CD4-positive, CD25-positive, alpha-beta regulatory T cell (primary cell): ENCODE data around the gene APBB2. TPM values are rescaled to one million over a fixed set of nuclear protein-coding genes. Genes with fewer than 3 reads are reported as not detected.

Source experiments
- ATAC-seq, 2 donors: fragments of 150-1000 bp; cut with Tn5 transposase; one replicate each; pipeline ENCODE4 v1.10.0; 2021; ENCODE audit warnings: low read depth in 2 of 2, moderate number of reproducible peaks in 2 of 2, moderate library complexity in 1 of 2
- DNase-seq, 3 donors: peaks; one replicate each; pipeline versions ENCODE4 v3.0.0 to v3.0.0-alpha.2; 2012 to 2022; ENCODE audit warnings: mixed read lengths in 1 of 3
- H3K27ac ChIP-seq: one replicate; pipeline ENCODE4 v1.7.0; 2013; ENCODE audit warnings: mild to moderate bottlenecking, low read length; ENCODE audit not compliant: insufficient read depth, poor library complexity, severe bottlenecking
- H3K27me3 ChIP-seq: one replicate; pipeline ENCODE4 v1.7.0; 2013; ENCODE audit warnings: low read length; ENCODE audit not compliant: control insufficient read depth, insufficient read depth
- H3K36me3 ChIP-seq: one replicate; pipeline ENCODE4 v1.7.0; 2013; ENCODE audit warnings: mild to moderate bottlenecking, low read length, moderate library complexity; ENCODE audit not compliant: control insufficient read depth, insufficient read depth
- H3K4me1 ChIP-seq: 2 replicates; pipeline ENCODE4 v1.7.0; 2013; ENCODE audit warnings: mild to moderate bottlenecking, low read length; ENCODE audit not compliant: insufficient read depth, control insufficient read depth, poor library complexity, severe bottlenecking
- H3K4me3 ChIP-seq: one replicate; pipeline ENCODE4 v1.7.0; 2013; ENCODE audit warnings: low read depth, mild to moderate bottlenecking, low read length, moderate library complexity
- H3K9me3 ChIP-seq, 2 experiments: 1 replicate in 1 of 2; 2 replicates in 1 of 2; pipeline ENCODE4 v1.7.0; 2013; ENCODE audit warnings: low read length in 2 of 2, mild to moderate bottlenecking in 1 of 2, moderate library complexity in 1 of 2; ENCODE audit not compliant: control insufficient read depth in 2 of 2
- H3K27ac Mint-ChIP-seq, 3 donors: one replicate each; pipeline ENCODE4 v1.8.0; 2020 to 2022; ENCODE audit warnings: mild to moderate bottlenecking in 3 of 3, mixed read lengths in 3 of 3, moderate library complexity in 2 of 3
- H3K27me3 Mint-ChIP-seq: one replicate; pipeline ENCODE4 v1.8.0; 2022; ENCODE audit warnings: mild to moderate bottlenecking, mixed read lengths
- H3K36me3 Mint-ChIP-seq: one replicate; pipeline ENCODE4 v1.8.0; 2020; ENCODE audit warnings: mixed read lengths
- H3K4me1 Mint-ChIP-seq, 4 donors: one replicate each; pipeline ENCODE4 v1.8.0; 2020 to 2022; ENCODE audit warnings: mixed read lengths in 4 of 4, mild to moderate bottlenecking in 1 of 4
- H3K4me3 Mint-ChIP-seq, 4 donors: one replicate each; pipeline ENCODE4 v1.8.0; 2020 to 2022; ENCODE audit warnings: mild to moderate bottlenecking in 4 of 4, mixed read lengths in 4 of 4, moderate library complexity in 3 of 4
- H3K9me3 Mint-ChIP-seq, 7 donors: one replicate each; pipeline ENCODE4 v1.8.0; 2020 to 2022; ENCODE audit warnings: mixed read lengths in 7 of 7, mild to moderate bottlenecking in 3 of 7, moderate library complexity in 2 of 7
- polyA plus RNA-seq, 4 donors: library from polyadenylated mRNA; unstranded; fragments of 300-500 nt; fragmentation: Illumina TruSeq; gene quantifications; one replicate each; pipeline ENCODE4 v1.2.3, GENCODE V29; 2021
- total RNA-seq: library from RNA; stranded (reverse); gene quantifications from one replicate; pipeline ENCODE4 v1.2.3, GENCODE V29; 2022

APBB2 gene
- total and polyA plus RNA-seq, 5 donors from 2014 or later: not detected

DNA sequence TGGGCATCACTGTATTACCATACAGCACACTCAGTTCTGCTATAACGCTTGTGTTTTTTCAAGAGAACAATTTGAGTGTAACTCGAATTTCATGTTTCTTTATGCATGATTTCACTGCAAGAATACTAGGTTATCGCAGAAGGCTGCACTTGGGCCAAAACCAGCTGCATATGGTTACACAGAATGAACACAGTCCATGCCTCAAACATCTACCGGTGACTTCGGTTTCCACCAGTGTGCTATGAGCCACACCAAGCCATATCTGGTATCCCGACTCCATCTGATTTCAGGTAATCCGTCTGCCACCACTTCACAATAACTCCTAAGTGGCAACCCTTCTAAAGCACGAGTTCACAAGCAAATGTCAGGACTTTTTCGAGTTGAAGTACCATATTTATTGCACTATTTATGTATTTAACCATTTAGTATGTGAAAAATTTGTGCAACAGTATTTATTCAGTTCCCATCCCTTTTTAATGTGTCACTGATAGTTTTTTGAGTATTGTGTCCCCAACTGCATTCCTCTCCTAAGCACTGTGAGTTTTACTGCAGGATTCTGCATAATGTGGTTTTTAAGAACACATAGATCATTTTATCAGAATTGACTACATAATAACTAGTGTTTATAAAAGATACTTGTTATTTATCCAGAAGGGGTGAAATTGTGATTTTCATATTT is 111.8 kb downstream of the APBB2 start:
- H3K27ac Mint-ChIP-seq: no peak overlapping the region
- no peak for DNase-seq

DNA sequence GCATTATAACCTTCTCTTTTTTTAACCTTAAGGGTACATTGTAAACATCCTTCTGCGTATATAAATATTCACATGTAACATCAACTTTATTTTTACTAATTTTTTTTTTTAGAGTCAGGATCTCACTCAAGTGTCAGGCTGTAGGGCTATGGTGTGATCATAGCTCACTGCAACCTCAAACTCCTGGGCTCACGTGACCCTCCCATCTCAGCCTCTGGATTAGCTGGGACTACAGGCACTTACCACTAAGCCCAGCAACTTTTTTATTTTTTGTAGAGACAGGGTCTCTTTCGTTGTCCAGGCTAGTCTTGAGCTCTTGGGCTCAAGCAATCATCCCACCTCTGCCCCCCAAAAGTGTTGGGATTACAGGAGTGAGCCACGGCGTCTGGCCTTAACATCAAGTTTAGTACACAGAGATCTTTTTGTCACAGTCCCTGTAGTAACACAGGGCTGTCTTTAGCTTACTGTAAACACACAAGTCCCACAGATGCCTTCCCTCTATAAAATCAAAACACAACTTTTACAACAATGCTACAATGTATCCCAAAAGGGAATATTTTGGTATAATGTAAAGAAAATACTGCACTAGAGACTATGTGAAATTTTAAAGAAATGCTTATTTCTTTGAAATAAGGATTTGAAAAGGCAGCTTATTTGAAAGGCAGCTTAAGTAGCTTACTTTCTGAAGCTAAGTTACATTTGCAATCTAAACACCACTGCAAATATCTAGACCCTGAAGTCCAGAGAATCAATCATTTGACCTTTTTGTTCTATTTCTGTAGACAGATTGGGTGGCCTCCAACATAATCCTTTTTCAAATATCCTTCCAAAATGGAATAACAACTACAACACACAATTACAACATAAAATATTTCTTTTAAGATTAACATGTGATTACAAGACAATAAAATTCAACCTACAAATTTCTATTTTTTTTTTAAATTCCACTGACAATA is 116.0 kb downstream of the APBB2 start:
- no peak overlapping the region for H3K4me3 Mint-ChIP-seq

More for the DNA sequence above, 111.8 kb downstream of the APBB2 start:
- no peak overlapping the region for H3K4me3 ChIP-seq
- Mint-ChIP-seq H3K4me1 (no peaks in the 10 kb centered on the region), H3K27me3 (peaks cover 6% of the 10 kb centered on the region), H3K4me3 (no peak overlapping the region), H3K9me3 (peaks cover 0 to 1% (median 0%) of the 10 kb centered on the region in 7 donors), H3K36me3 (no peaks in the 10 kb centered on the region)
- no peaks in the 10 kb centered on the region for H3K27me3 ChIP-seq
- H3K36me3 ChIP-seq: no peaks in the 10 kb centered on the region
- H3K4me1 ChIP-seq: no peaks in the 10 kb centered on the region
- ATAC-seq: no peak
- H3K27ac ChIP-seq: no peak overlapping the region
- H3K9me3 ChIP-seq: no peaks in the 10 kb centered on the region

DNA sequence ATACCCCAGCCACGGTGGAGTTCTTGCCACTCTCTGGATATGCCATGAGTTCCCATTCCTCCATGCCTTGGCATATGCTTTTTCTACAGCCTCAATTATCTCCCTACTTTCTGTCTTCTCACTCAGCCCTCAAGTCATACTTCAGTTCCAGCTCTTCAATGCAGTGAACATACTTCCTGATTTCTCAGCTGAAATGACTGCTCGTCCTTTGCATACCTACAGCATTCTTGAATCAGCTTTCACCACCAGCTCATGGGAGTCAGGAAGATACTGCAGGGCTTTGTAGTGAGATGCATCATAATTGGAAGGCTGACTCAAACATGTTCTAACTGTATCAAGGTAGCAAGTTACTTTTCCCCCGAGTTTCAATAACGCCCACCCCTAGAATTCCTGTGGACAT is 118.4 kb downstream of the APBB2 start:
- Histone ChIP-seq H3K27ac (no peak overlapping the region), H3K4me3 (no peak overlapping the region), H3K4me1 (no peaks in the 10 kb centered on the region), H3K36me3 (no peaks in the 10 kb centered on the region), H3K9me3 (no peaks in the 10 kb centered on the region), H3K27me3 (no peaks in the 10 kb centered on the region)
- no peaks in the 10 kb centered on the region for H3K4me1 Mint-ChIP-seq
- DNase-seq: no peak
- peaks cover 0 to 2% (median 0%) of the 10 kb centered on the region in 7 donors for H3K9me3 Mint-ChIP-seq
- peaks cover 7% of the 10 kb centered on the region for H3K27me3 Mint-ChIP-seq
- ATAC-seq: no peak
- no peak overlapping the region for H3K4me3 Mint-ChIP-seq
- no peak overlapping the region for H3K27ac Mint-ChIP-seq
- H3K36me3 Mint-ChIP-seq: no peaks in the 10 kb centered on the region

More for the DNA sequence above, 116.0 kb downstream of the APBB2 start:
- Histone ChIP-seq H3K27me3 (no peaks in the 10 kb centered on the region), H3K27ac (no peak overlapping the region), H3K9me3 (no peaks in the 10 kb centered on the region), H3K4me1 (no peaks in the 10 kb centered on the region), H3K36me3 (no peaks in the 10 kb centered on the region), H3K4me3 (no peak overlapping the region)
- H3K36me3 Mint-ChIP-seq: no peaks in the 10 kb centered on the region
- H3K9me3 Mint-ChIP-seq: peaks cover 0 to 2% (median 0%) of the 10 kb centered on the region in 7 donors
- peaks cover 10% of the 10 kb centered on the region for H3K27me3 Mint-ChIP-seq
- ATAC-seq (no peak), DNase-seq (no peak)
- H3K27ac Mint-ChIP-seq: no peak overlapping the region
- H3K4me1 Mint-ChIP-seq: no peaks in the 10 kb centered on the region

DNA sequence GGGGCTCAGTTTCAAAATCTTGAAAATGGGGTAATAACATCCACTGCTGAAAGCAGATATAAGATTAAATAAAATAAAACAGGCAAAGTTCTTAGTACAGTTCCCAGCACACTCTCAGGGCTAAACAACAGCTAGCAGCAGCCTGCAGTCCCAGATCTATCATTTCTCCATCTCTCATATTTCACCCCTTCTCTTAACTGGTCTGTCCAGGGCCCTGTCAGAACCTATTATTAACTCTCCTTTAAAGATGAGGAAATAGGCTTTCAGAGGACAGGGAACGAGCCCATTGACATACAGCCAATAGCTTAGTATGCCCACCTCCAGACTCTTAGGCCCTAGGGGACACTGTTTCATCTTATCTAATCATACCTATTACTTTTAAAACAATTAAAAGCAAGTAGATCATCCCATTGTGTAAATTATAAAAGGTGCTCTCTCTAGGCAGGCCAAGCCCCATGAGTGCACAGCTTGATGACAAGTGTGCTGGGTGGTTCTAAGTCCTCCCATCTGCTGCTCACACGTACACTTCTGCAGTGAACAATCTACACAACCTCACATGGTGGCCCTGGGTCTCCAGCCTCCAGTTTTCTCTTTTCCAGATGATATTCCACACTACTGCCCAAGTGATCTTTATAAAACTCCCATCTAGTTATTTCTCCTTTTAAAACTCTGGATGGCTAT is 119.0 kb downstream of the APBB2 start:
- no peak for DNase-seq
- ATAC-seq: no peak
- H3K36me3 Mint-ChIP-seq: no peaks in the 10 kb centered on the region
- Histone ChIP-seq H3K27ac (no peak overlapping the region), H3K4me3 (no peak overlapping the region), H3K9me3 (no peaks in the 10 kb centered on the region), H3K27me3 (no peaks in the 10 kb centered on the region), H3K36me3 (no peaks in the 10 kb centered on the region), H3K4me1 (no peaks in the 10 kb centered on the region)
- H3K4me3 Mint-ChIP-seq: no peak overlapping the region
- no peaks in the 10 kb centered on the region for H3K4me1 Mint-ChIP-seq
- no peak overlapping the region for H3K27ac Mint-ChIP-seq
- peaks cover 0 to 4% (median 0%) of the 10 kb centered on the region in 7 donors for H3K9me3 Mint-ChIP-seq
- peaks cover 10% of the 10 kb centered on the region for H3K27me3 Mint-ChIP-seq

DNA sequence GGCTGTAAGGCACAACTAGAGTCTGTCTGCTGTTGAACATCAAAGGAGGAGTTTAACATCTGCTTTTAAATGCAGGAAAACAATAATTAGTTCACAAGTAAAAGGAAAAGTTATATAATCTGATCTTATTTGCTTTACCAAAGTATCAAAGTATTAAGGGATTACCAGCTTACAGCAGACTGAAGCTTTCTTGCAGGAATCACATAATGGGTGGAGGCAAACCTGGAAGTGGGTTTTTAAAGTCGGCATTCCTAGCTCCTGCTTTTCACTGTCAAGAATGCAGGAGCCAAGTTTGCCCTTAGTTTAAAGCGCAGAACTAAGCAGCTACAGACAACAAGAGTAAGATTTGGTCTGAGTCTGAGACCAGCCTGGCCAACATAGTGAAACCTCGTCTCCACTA is 122.2 kb downstream of the APBB2 start:
- DNase-seq (no peak), ATAC-seq (no peak)
- Histone ChIP-seq H3K27me3 (no peaks in the 10 kb centered on the region), H3K36me3 (no peaks in the 10 kb centered on the region), H3K9me3 (no peaks in the 10 kb centered on the region), H3K4me1 (no peaks in the 10 kb centered on the region), H3K4me3 (no peak overlapping the region), H3K27ac (no peak overlapping the region)
- Mint-ChIP-seq H3K36me3 (no peaks in the 10 kb centered on the region), H3K4me3 (no peak overlapping the region), H3K27ac (no peak overlapping the region), H3K9me3 (peaks cover 0 to 4% (median 2%) of the 10 kb centered on the region in 7 donors), H3K4me1 (no peaks in the 10 kb centered on the region), H3K27me3 (peaks cover 10% of the 10 kb centered on the region)

DNA sequence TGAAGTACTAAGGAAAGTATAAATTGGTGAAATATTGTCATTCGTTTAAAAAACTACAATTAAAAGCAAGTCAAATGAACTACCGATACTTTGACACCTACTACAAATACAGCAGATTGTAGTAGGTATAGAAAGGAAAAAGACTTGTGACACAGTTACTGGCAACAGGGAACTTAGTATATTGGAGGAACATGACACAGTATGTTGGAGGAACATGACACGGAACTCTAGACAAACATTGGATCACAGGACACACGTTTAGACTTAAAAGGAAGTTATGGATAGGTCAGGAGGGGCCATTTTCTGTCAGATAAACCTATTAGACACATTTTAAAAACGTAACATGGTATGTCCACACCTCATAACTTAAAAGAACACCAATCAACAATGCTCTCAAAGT is 132.5 kb downstream of the APBB2 start:
- H3K4me3 Mint-ChIP-seq: no peak overlapping the region
- no peaks in the 10 kb centered on the region for H3K27me3 Mint-ChIP-seq
- no peak overlapping the region for H3K27ac Mint-ChIP-seq
- peaks cover 0 to 3% of the 10 kb centered on the region in 2 experiments for H3K9me3 ChIP-seq
- H3K36me3 ChIP-seq: no peaks in the 10 kb centered on the region
- ATAC-seq (no peak), DNase-seq (no peak)
- no peaks in the 10 kb centered on the region for H3K4me1 Mint-ChIP-seq
- no peaks in the 10 kb centered on the region for H3K4me1 ChIP-seq
- H3K27ac ChIP-seq: no peak overlapping the region
- no peaks in the 10 kb centered on the region for H3K36me3 Mint-ChIP-seq
- peaks cover 2% of the 10 kb centered on the region for H3K27me3 ChIP-seq
- H3K4me3 ChIP-seq: no peak overlapping the region
- H3K9me3 Mint-ChIP-seq: peaks cover 0 to 8% (median 5%) of the 10 kb centered on the region in 7 donors

DNA sequence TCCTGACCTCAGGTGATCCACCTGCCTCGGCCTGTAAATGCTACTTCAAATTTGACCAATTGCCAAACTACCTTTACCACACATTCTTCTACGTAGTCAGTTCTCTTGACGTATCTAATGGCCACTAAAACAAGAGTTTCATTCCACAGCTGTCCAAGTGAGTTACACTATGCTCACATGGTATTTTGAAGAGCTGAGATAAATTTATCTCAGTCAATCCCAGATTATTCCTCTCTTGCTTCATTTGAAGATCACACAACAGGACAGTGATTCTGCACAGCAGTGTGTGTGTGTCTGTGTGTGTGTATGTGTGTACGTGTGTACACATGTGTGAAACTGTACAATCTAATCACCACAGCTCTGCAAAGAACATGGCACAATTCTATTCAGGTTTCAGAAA is 133.4 kb downstream of the APBB2 start:
- H3K9me3 Mint-ChIP-seq: peaks cover 0 to 5% (median 2%) of the 10 kb centered on the region in 7 donors
- Histone ChIP-seq H3K27me3 (peaks cover 2% of the 10 kb centered on the region), H3K36me3 (no peaks in the 10 kb centered on the region), H3K4me1 (no peaks in the 10 kb centered on the region), H3K4me3 (no peak overlapping the region), H3K9me3 (peaks cover 0 to 1% of the 10 kb centered on the region in 2 experiments), H3K27ac (no peak overlapping the region)
- H3K4me3 Mint-ChIP-seq: no peak overlapping the region
- no peaks in the 10 kb centered on the region for H3K36me3 Mint-ChIP-seq
- no peak for ATAC-seq
- no peaks in the 10 kb centered on the region for H3K4me1 Mint-ChIP-seq
- no peak for DNase-seq
- no peak overlapping the region for H3K27ac Mint-ChIP-seq
- no peaks in the 10 kb centered on the region for H3K27me3 Mint-ChIP-seq
